Measurements from ENCODE around the gene TMEM132C. TPM values are rescaled to one million over a fixed set of nuclear protein-coding genes. Genes with fewer than 3 reads are reported as not detected.

The TMEM132C gene
- total RNA-seq, 4 donors from 2014 or later = 1.2 to 3.8 (median 2.3) TPM

GRCh38 chr12:128753438-128753837, 486.5 kb downstream of the TMEM132C start:
- TF ChIP-seq EP300 (IDR thresholded peaks at IDR 0.05) = no peak
- TF ChIP-seq POLR2AphosphoS5 (IDR thresholded peaks at IDR 0.05) = no peak
- no peak for TF ChIP-seq POLR2A (IDR thresholded peaks at IDR 0.05)
- TF ChIP-seq CTCF (IDR thresholded peaks at IDR 0.05) = no peak
- no peak for DNase-seq (ENCODE audit: low spot score in 2 of 2)
- WGBS = 46% methylated on average over 4 of the region's 4 CpGs
- Histone ChIP-seq H3K27ac (no peak overlapping the region), H3K4me3 (no peak overlapping the region), H3K4me1 (no peaks in the 10 kb centered on the region), H3K9me3 (no peaks in the 10 kb centered on the region), H3K27me3 (peaks cover 7% of the 10 kb centered on the region), H3K36me3 (no peaks in the 10 kb centered on the region)

GRCh38 chr12:128754275-128754674, 487.3 kb downstream of the TMEM132C start:
- no peak overlapping the region for H3K27ac ChIP-seq
- peaks cover 3% of the 10 kb centered on the region for H3K27me3 ChIP-seq
- no peaks in the 10 kb centered on the region for H3K9me3 ChIP-seq
- WGBS = 78% methylated on average over 3 of the region's 3 CpGs
- no peak overlapping the region for H3K4me3 ChIP-seq
- no peaks in the 10 kb centered on the region for H3K4me1 ChIP-seq
- no peaks in the 10 kb centered on the region for H3K36me3 ChIP-seq
- TF ChIP-seq EP300 (IDR thresholded peaks at IDR 0.05) (no peak), POLR2AphosphoS5 (IDR thresholded peaks at IDR 0.05) (no peak), POLR2A (IDR thresholded peaks at IDR 0.05) (no peak), CTCF (IDR thresholded peaks at IDR 0.05) (no peak)
- DNase-seq (ENCODE audit: low spot score in 2 of 2) = no peak

GRCh38 chr12:128755566-128755965, 488.6 kb downstream of the TMEM132C start:
- H3K36me3 ChIP-seq = no peaks in the 10 kb centered on the region
- H3K27ac ChIP-seq = no peak overlapping the region
- no peak overlapping the region for H3K4me3 ChIP-seq
- no peaks in the 10 kb centered on the region for H3K4me1 ChIP-seq
- no peak for DNase-seq (ENCODE audit: low spot score in 2 of 2)
- WGBS = 85% methylated on average over 4 of the region's 4 CpGs
- H3K9me3 ChIP-seq = no peaks in the 10 kb centered on the region
- TF ChIP-seq CTCF (IDR thresholded peaks at IDR 0.05) (no peak), EP300 (IDR thresholded peaks at IDR 0.05) (no peak), POLR2A (IDR thresholded peaks at IDR 0.05) (no peak), POLR2AphosphoS5 (IDR thresholded peaks at IDR 0.05) (no peak)
- H3K27me3 ChIP-seq = peaks cover 3% of the 10 kb centered on the region
